IPS-15b (cell line): ENCODE results near the gene CASP2.
A peak's percentile ranks its signal among the peaks of the same experiment; 100 is the strongest.

Source experiments
- H3K27me3 ChIP-seq: one replicate; pipeline ENCODE4 v1.6.1; 2013; ENCODE audit warnings: low read length; ENCODE audit not compliant: control insufficient read depth, insufficient read depth
- H3K36me3 ChIP-seq: one replicate; pipeline ENCODE4 v1.6.1; 2013; ENCODE audit warnings: low read length; ENCODE audit not compliant: control insufficient read depth, insufficient read depth
- H3K4me1 ChIP-seq: one replicate; pipeline ENCODE4 v1.6.1; 2013; ENCODE audit warnings: mild to moderate bottlenecking, low read length; ENCODE audit not compliant: control insufficient read depth, insufficient read depth
- H3K4me3 ChIP-seq: one replicate; pipeline ENCODE4 v1.5.1; 2013; ENCODE audit warnings: low read depth, low read length
- H3K9ac ChIP-seq: one replicate; pipeline ENCODE4 v1.6.1; 2013; ENCODE audit warnings: low read depth, mild to moderate bottlenecking, low read length
- H3K9me3 ChIP-seq: one replicate; pipeline ENCODE4 v1.6.1; 2013; ENCODE audit warnings: mild to moderate bottlenecking, low read length; ENCODE audit not compliant: control insufficient read depth, insufficient read depth

CASP2 gene

DNA sequence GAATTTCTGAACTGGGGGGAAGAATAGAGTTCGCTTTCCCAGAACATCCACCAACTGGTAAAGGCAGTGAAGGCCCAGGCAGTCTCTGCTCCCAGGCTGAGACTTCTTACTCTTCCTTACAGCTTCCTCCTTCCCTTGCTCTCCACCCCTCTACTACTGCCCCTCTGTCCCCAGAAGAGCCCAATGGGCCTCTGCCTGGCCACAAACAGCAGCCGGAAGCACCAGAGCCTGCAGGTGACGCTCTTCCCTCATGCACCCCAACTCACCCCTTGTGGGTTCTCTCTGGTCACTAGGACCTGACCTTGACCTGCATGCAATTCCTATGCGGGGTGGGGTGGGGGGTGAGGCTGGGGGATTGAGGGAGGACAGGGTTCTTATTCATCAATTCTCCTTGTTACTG is 57.9 kb downstream of the CASP2 start:
- Histone ChIP-seq H3K4me3 (peak overlapping the region; percentile 45), H3K9me3 (no peaks in the 10 kb centered on the region), H3K9ac (peak overlapping the region; percentile 39), H3K27me3 (peaks cover 6% of the 10 kb centered on the region), H3K36me3 (no peaks in the 10 kb centered on the region), H3K4me1 (peaks cover 3% of the 10 kb centered on the region)

DNA sequence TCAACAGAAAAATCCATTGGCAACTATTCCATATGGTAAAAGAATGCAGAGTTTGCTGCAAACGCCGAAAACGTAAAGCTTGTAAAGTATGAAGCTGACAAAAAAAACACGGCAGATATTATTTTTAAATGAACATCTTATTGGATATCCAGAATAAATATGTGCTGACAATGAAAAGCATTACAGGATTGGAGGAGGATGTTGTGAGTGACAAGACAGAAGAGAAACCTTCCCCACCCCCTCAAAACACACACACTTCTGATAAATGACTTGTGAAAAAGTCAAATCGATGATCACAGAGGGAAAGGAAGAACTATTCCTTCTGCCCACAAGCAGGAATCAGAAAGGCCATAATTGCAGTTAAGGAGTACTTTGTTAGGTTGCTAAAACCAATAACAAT is 59.8 kb downstream of the CASP2 start:
- Histone ChIP-seq H3K36me3 (no peaks in the 10 kb centered on the region), H3K9ac (no peak overlapping the region), H3K4me1 (peaks cover 3% of the 10 kb centered on the region), H3K4me3 (no peak overlapping the region), H3K9me3 (no peaks in the 10 kb centered on the region), H3K27me3 (peaks cover 6% of the 10 kb centered on the region)

GRCh38 chr7:143351060-143351459 is 62.9 kb downstream of the CASP2 start:
- peaks cover 5% of the 10 kb centered on the region for H3K36me3 ChIP-seq
- no peaks in the 10 kb centered on the region for H3K9me3 ChIP-seq
- H3K9ac ChIP-seq, result no peak overlapping the region
- H3K27me3 ChIP-seq, result peaks cover 3% of the 10 kb centered on the region
- no peaks in the 10 kb centered on the region for H3K4me1 ChIP-seq
- no peak overlapping the region for H3K4me3 ChIP-seq

GRCh38 chr7:143351574-143351973 is 63.4 kb downstream of the CASP2 start:
- Histone ChIP-seq H3K36me3 (peaks cover 10% of the 10 kb centered on the region), H3K9ac (no peak overlapping the region), H3K27me3 (peaks cover 3% of the 10 kb centered on the region), H3K4me3 (no peak overlapping the region), H3K4me1 (no peaks in the 10 kb centered on the region), H3K9me3 (no peaks in the 10 kb centered on the region)

DNA sequence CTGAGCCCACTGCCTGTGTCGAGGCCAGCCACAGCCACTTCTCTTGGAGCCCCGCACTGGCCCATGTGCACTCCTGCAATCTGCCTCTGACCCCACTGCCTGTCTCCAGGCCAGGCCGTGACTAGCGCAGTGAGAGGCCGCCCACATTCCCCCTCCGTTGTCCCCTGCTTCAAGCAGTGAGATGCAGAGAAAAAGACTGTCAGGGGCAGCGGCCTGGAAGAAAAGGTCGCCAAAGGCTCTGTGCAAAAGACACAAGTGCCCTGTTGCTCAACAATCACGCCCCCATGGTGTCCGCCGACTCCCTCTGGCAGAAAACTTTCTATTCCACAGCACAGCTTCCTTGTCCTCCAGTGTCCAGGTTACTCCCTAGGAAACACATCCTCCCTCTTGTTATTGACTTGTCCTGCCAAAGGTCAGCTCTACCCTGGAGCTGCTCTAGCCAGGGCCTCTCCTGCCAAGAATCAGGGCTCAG is 64.4 kb downstream of the CASP2 start:
- H3K9me3 ChIP-seq, result no peaks in the 10 kb centered on the region

GRCh38 chr7:143354376-143354775 is 66.2 kb downstream of the CASP2 start:
- Histone ChIP-seq H3K9ac (no peak overlapping the region), H3K4me1 (no peaks in the 10 kb centered on the region), H3K9me3 (no peaks in the 10 kb centered on the region), H3K4me3 (no peak overlapping the region), H3K27me3 (no peaks in the 10 kb centered on the region), H3K36me3 (peaks cover 10% of the 10 kb centered on the region)

More for the DNA sequence above, 64.4 kb downstream of the CASP2 start:
- no peak overlapping the region for H3K4me3 ChIP-seq
- no peaks in the 10 kb centered on the region for H3K27me3 ChIP-seq
- no peak overlapping the region for H3K9ac ChIP-seq
- H3K36me3 ChIP-seq, result peaks cover 10% of the 10 kb centered on the region
- H3K4me1 ChIP-seq, result no peaks in the 10 kb centered on the region

- Histone ChIP-seq H3K9ac (no peak overlapping the region), H3K36me3 (peaks cover 10% of the 10 kb centered on the region), H3K4me1 (no peaks in the 10 kb centered on the region), H3K4me3 (no peak overlapping the region), H3K27me3 (no peaks in the 10 kb centered on the region), H3K9me3 (no peaks in the 10 kb centered on the region)
Observed at GRCh38 chr7:143354965-143355364, 66.8 kb downstream of the CASP2 start.

DNA sequence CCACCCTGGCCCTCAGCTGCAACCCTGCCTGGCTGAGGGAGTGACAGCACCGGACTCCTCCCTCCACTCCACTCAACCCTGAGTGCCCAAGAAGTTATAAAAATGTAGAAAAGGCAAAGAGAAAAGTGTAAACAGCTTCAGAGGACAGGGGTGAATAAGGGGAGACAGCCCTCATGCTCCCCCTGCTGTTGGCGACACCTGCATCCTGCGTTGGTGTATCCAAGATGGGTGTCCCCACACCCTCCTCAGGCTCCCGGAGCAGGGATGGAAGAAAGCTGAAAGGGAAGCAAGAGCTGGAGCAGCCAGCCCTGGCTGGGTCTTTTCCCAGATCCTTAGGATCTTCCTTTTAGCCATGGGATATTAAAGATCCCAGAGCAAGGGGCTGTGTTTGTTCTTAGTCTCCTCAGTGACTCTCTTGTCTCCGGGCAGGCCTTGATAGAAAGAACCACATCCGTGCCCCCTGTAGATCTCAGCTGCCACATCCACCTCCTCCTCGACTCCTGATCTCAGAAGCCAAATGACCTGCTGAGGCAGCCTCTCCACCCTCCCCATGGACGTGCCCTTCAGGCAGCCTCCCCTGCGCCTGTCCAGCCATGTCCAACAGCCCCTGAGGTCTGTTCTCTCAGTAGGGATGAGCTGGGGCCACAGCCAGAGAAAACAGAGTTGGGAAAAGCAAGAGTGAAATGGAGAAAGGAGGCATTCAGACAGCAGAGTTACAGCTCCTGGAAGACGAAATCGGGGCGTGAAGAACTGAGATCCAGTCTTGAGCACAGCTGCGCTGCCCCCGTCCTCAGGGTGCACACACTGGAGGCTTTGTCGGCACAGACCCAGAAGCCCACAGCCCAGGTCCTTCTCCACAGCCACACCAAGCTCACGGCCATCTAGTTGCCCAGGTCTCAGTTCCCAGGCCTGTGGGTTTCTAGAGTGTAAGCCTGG is 67.6 kb downstream of the CASP2 start:
- peaks cover 2% of the 10 kb centered on the region for H3K27me3 ChIP-seq
- H3K4me1 ChIP-seq, result no peaks in the 10 kb centered on the region
- H3K9me3 ChIP-seq, result no peaks in the 10 kb centered on the region
- H3K9ac ChIP-seq, result no peak overlapping the region
- no peak overlapping the region for H3K4me3 ChIP-seq
- H3K36me3 ChIP-seq, result peaks cover 10% of the 10 kb centered on the region

DNA sequence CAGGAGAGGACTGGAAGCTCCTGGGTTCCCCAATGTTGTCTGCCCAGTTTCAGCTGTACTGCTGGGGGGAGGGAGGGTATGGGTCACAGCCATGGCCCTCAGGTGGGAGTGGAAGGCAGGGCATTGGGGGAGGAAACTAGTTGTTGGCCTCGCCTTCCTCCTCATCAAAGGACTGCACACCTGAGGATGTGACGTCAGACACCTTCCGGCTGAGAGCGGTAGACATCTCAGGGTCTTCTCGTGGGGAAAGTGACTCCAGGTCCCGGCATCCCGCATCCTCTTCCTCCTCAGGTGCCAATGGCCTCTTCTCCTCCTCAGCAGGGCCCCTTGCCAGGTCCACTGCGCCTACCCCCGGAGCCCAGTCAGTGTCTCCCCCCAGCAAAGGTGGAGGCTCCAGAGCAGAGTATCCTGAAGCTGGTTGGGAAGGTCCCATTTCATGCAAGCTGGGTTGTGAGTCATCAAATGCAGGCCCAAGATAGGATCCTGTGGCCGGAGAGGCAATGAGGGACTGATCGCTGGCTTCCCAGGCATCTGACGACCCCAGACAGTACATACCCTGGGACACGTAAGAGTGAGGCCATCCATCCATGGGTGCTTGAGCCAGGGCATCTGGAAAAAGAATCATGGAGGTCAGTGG is 68.4 kb downstream of the CASP2 start:
- H3K9me3 ChIP-seq, result no peaks in the 10 kb centered on the region
- H3K9ac ChIP-seq, result no peak overlapping the region
- peaks cover 10% of the 10 kb centered on the region for H3K36me3 ChIP-seq
- no peak overlapping the region for H3K4me3 ChIP-seq
- no peaks in the 10 kb centered on the region for H3K4me1 ChIP-seq
- H3K27me3 ChIP-seq, result peaks cover 2% of the 10 kb centered on the region
